GM12878 (cell line): ENCODE data around the gene RPS2. TPM values are rescaled to one million over a fixed set of nuclear protein-coding genes. Genes with fewer than 3 reads are reported as not detected.

ENCODE experiments used
- BCL11A ChIP-seq: IDR thresholded peaks from 2 replicates; pipeline ENCODE4 v1.6.1; 2011; ENCODE audit warnings: low read depth, low read length
- ETV6 ChIP-seq, 2 experiments: fragments of 450-650 bp in 1 of 2; IDR thresholded peaks in 1 of 2; conservative IDR thresholded peaks in 1 of 2; 2 replicates each; pipeline ENCODE4 v1.6.1; 2014; ENCODE audit warnings: antibody characterized with exemption in 1 of 2, borderline replicate concordance in 1 of 2, low read depth in 1 of 2, mild to moderate bottlenecking in 1 of 2, moderate library complexity in 1 of 2
- NRF1 ChIP-seq: conservative IDR thresholded peaks from 2 replicates; pipeline ENCODE4 v1.6.1; 2011; ENCODE audit warnings: mild to moderate bottlenecking, low read depth, low read length, improper control_type of control experiment
- RAD51 ChIP-seq: fragments of 450-650 bp; IDR thresholded peaks from 2 replicates; pipeline ENCODE4 v1.6.1; 2016; ENCODE audit warnings: moderate library complexity, mild to moderate bottlenecking, inconsistent platforms
- RELB ChIP-seq: fragments of 450-650 bp; IDR thresholded peaks from 2 replicates; pipeline ENCODE4 v1.6.1; 2017; ENCODE audit warnings: low read depth, mild to moderate bottlenecking, moderate library complexity
- TAF1 ChIP-seq: IDR thresholded peaks from 2 replicates; pipeline ENCODE4 v1.6.1; 2011; ENCODE audit warnings: mild to moderate bottlenecking, low read depth, low read length, borderline replicate concordance
- polyA plus RNA-seq, 11 experiments: library from polyadenylated mRNA; depleted of rRNA in 4 of 11; unstranded in 6 of 11; stranded (reverse) in 5 of 11; fragments of >200 nt; fragmentation: Nextera tagmentation in 4 of 11; fragmentation: Illumina TruSeq in 1 of 11; extraction: Ambion mirVana in 4 of 11; extraction: Trizol in 1 of 11; gene quantifications; 1 replicate in 1 of 11; 2 replicates in 10 of 11; pipeline versions ENCODE4 v1.2.1 to v1.2.3, GENCODE V29; 2011 to 2016; ENCODE audit warnings: inconsistent platforms in 2 of 11, missing spikeins in 2 of 11, low read depth in 1 of 11
- total RNA-seq, 4 experiments: library from RNA; depleted of rRNA in 3 of 4; stranded (reverse); fragments of >200 nt in 3 of 4; fragmentation: Illumina TruSeq in 1 of 4; extraction: Trizol in 1 of 4; gene quantifications; 2 replicates each; pipeline versions ENCODE4 v1.2.1 to v1.2.3, GENCODE V29; 2013 to 2021
- TF ChIP-seq, protein P1 (sequence below): fragments of 450-650 bp; IDR thresholded peaks from 2 replicates; pipeline ENCODE4 v1.6.1; 2017; ENCODE audit warnings: borderline replicate concordance

RPS2 gene
- total and polyA plus RNA-seq, 10 of the 15 experiments (the other 5 are each of a cell fraction or from before 2014, with no cell fraction given): 1,295 to 7,121 (median 3,933) TPM

DNA sequence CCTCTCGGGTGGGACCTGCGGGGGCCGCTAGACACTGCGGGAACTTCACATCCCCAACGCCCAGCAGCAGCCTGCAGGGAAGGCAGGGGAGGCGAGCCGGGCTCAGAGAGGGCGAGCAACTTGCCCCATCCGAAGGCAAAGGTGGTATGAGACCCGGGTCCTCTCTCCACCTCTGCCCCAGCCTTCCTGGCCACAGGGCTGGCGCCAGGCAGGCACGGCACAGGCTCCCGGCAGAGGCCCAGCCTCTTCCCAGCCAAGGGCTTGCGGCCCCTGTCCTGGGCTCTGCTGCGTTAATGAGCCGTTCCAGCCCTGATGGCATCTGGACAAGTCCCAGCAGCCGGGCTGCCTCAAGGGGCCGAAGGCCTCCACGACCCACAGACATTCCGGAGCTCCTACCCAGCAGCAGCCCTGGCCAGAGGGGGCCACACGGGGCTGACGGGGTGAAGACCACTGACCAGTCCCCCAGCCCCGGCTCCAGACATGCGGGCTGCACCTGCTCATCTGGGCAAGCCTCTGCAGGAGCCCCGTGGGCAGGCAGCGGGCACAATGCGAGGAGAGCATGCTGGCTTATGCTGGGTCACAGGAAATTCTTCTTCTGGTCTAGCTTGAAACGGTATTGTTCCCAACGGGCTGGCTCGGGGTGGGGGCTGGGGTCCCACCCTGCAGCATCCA, 45.2 kb downstream of the RPS2 start (continued):
- no peak for TF ChIP-seq RELB
- no peak for TF ChIP-seq BCL11A
- no peak for TF ChIP-seq NRF1
- TF ChIP-seq RAD51: no peak
- TF ChIP-seq, protein P1, sequence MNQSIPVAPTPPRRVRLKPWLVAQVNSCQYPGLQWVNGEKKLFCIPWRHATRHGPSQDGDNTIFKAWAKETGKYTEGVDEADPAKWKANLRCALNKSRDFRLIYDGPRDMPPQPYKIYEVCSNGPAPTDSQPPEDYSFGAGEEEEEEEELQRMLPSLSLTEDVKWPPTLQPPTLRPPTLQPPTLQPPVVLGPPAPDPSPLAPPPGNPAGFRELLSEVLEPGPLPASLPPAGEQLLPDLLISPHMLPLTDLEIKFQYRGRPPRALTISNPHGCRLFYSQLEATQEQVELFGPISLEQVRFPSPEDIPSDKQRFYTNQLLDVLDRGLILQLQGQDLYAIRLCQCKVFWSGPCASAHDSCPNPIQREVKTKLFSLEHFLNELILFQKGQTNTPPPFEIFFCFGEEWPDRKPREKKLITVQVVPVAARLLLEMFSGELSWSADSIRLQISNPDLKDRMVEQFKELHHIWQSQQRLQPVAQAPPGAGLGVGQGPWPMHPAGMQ: no peak
- TF ChIP-seq TAF1: no peak
- no peak for TF ChIP-seq ETV6 (conservative IDR thresholded peaks at IDR 0.05 in 1 of 2, IDR thresholded peaks at IDR 0.05 in 1 of 2; ENCODE audit: borderline replicate concordance in 1 of 2, low read depth in 1 of 2)
